ENCODE measurements around the gene NXPH4. TPM values are rescaled to one million over a fixed set of nuclear protein-coding genes. Genes with fewer than 3 reads are reported as not detected.

NXPH4 gene
- total RNA-seq, 1 experiment from 2014 or later, result 4.8 TPM

GRCh38 chr12:57212701-57213057 is 3.9 kb upstream of the NXPH4 start:
- Histone ChIP-seq H3K36me3 (ENCODE audit: insufficient read depth, low read length, poor library complexity, severe bottlenecking) (no peaks in the 10 kb centered on the region), H3K9me3 (ENCODE audit: low read depth, low read length, poor library complexity, severe bottlenecking) (no peaks in the 10 kb centered on the region), H3K4me1 (ENCODE audit: insufficient read depth, low read length, poor library complexity, severe bottlenecking) (peaks cover 23% of the 10 kb centered on the region), H3K27me3 (replicated peaks; ENCODE audit: insufficient read depth, low read depth, low read length, poor library complexity) (peaks cover 19% of the 10 kb centered on the region), H3K4me3 (ENCODE audit: low read depth, low read length, poor library complexity, severe bottlenecking) (no peak overlapping the region), H3K27ac (ENCODE audit: low read depth, low read length, poor library complexity, severe bottlenecking) (no peak overlapping the region)
- intact Hi-C loops (cut with micrococcal nuclease; ENCODE audit: unreplicated experiment), result loop anchor here (1.0 kb wide), 2 partner anchors 27 to 31 kb away; no protein-coding TSS in a partner anchor
- BruUV-seq (replicated peaks), result no TSS peak
- ChIA-PET CTCF (interaction anchor here (0.6 to 2.5 kb wide), 8 partner anchors 17 to 240 kb away, joined by 3 to 50 read pairs (median 6); partner anchors contain the start of genes NEMP1 and SHMT2), POLR2A (ENCODE audit: low non-redundant PET) (interaction anchor here (0.5 kb wide), 1 partner anchor 16 kb away, joined by 3 read pairs; no protein-coding TSS in a partner anchor)
- no peak for DNase-seq (ENCODE audit: low spot score)
- no peak for TF ChIP-seq CTCF (conservative IDR thresholded peaks at IDR 0.05; ENCODE audit: low read depth, low read length)
- TF ChIP-seq EZH2 (IDR thresholded peaks at IDR 0.05; ENCODE audit: borderline replicate concordance, low read depth, low read length, poor library complexity, severe bottlenecking), result no peak

- no peaks in the 10 kb centered on the region for H3K9me3 ChIP-seq (ENCODE audit: low read depth, low read length, poor library complexity, severe bottlenecking)
- intact Hi-C loops (cut with micrococcal nuclease; ENCODE audit: unreplicated experiment), result loop anchor here (1.0 kb wide), 2 partner anchors 26 to 30 kb away; no protein-coding TSS in a partner anchor
- H3K27me3 ChIP-seq (replicated peaks; ENCODE audit: insufficient read depth, low read depth, low read length, poor library complexity), result peaks cover 19% of the 10 kb centered on the region
- no TSS peak for BruUV-seq (replicated peaks)
- ChIA-PET POLR2A (ENCODE audit: low non-redundant PET) (interaction anchor here (0.5 to 0.6 kb wide), 2 partner anchors 15 to 38 kb away, joined by 3 to 10 read pairs; partner anchors contain the start of gene STAC3), CTCF (interaction anchor here (0.6 to 2.5 kb wide), 12 partner anchors 16 to 251 kb away, joined by 3 to 50 read pairs (median 6); partner anchors contain the start of genes NEMP1 and SHMT2)
- peaks cover 28% of the 10 kb centered on the region for H3K4me1 ChIP-seq (ENCODE audit: insufficient read depth, low read length, poor library complexity, severe bottlenecking)
- DNase-seq (ENCODE audit: low spot score), result peak; percentile 90
- no peak overlapping the region for H3K4me3 ChIP-seq (ENCODE audit: low read depth, low read length, poor library complexity, severe bottlenecking)
- TF ChIP-seq EZH2 (IDR thresholded peaks at IDR 0.05; ENCODE audit: borderline replicate concordance, low read depth, low read length, poor library complexity, severe bottlenecking) (no peak), CTCF (conservative IDR thresholded peaks at IDR 0.05; ENCODE audit: low read depth, low read length) (peak; percentile 95)
- H3K36me3 ChIP-seq (ENCODE audit: insufficient read depth, low read length, poor library complexity, severe bottlenecking), result no peaks in the 10 kb centered on the region
- H3K27ac ChIP-seq (ENCODE audit: low read depth, low read length, poor library complexity, severe bottlenecking), result no peak overlapping the region
These were observed 3.4 kb upstream of the NXPH4 start for GRCh38 chr12:57213058-57213715.

GRCh38 chr12:57213763-57214397 is 2.7 kb upstream of the NXPH4 start:
- Histone ChIP-seq H3K9me3 (ENCODE audit: low read depth, low read length, poor library complexity, severe bottlenecking) (no peaks in the 10 kb centered on the region), H3K27me3 (replicated peaks; ENCODE audit: insufficient read depth, low read depth, low read length, poor library complexity) (peaks cover 19% of the 10 kb centered on the region), H3K27ac (ENCODE audit: low read depth, low read length, poor library complexity, severe bottlenecking) (no peak overlapping the region), H3K36me3 (ENCODE audit: insufficient read depth, low read length, poor library complexity, severe bottlenecking) (no peaks in the 10 kb centered on the region), H3K4me1 (ENCODE audit: insufficient read depth, low read length, poor library complexity, severe bottlenecking) (peaks cover 35% of the 10 kb centered on the region), H3K4me3 (ENCODE audit: low read depth, low read length, poor library complexity, severe bottlenecking) (no peak overlapping the region)
- intact Hi-C loops (cut with micrococcal nuclease; ENCODE audit: unreplicated experiment), result loop anchor here (1.0 kb wide), 2 partner anchors 25 to 29 kb away; no protein-coding TSS in a partner anchor
- TF ChIP-seq CTCF (conservative IDR thresholded peaks at IDR 0.05; ENCODE audit: low read depth, low read length) (no peak), EZH2 (IDR thresholded peaks at IDR 0.05; ENCODE audit: borderline replicate concordance, low read depth, low read length, poor library complexity, severe bottlenecking) (no peak)
- CTCF ChIA-PET, result interaction anchor here (0.6 to 2.5 kb wide), 10 partner anchors 15 to 250 kb away, joined by 3 to 50 read pairs (median 6); partner anchors contain the start of genes NEMP1 and SHMT2
- POLR2A ChIA-PET (ENCODE audit: low non-redundant PET), result interaction anchor here (0.6 kb wide), 1 partner anchor 37 kb away, joined by 10 read pairs; the partner anchor contains the start of gene STAC3
- DNase-seq (ENCODE audit: low spot score), result no peak
- BruUV-seq (replicated peaks), result no TSS peak

All from A673 (cell line).